GM21390 (cell line): ENCODE measurements around the gene GEN1.
A peak's percentile ranks its signal among the peaks of the same experiment; 100 is the strongest.

ENCODE experiments used
- ATAC-seq: cut with Tn5 transposase; IDR thresholded peaks from one replicate; pipeline ENCODE4 v1.9.1; 2021; ENCODE audit not compliant: unreplicated experiment

GEN1 gene

GRCh38 chr2:17793296-17793695 is 39.4 kb downstream of the GEN1 start:
- no peak for ATAC-seq

GRCh38 chr2:17793803-17794354 is 39.9 kb downstream of the GEN1 start:
- no peak for ATAC-seq

GRCh38 chr2:17795309-17795708 is 41.4 kb downstream of the GEN1 start:
- ATAC-seq: no peak

- no peak for ATAC-seq
Observed at GRCh38 chr2:17798338-17798737, 44.4 kb downstream of the GEN1 start.

- no peak for ATAC-seq
Observed at GRCh38 chr2:17799301-17800120, 45.6 kb downstream of the GEN1 start.

GRCh38 chr2:17800219-17800618 is 46.3 kb downstream of the GEN1 start:
- ATAC-seq: no peak

GRCh38 chr2:17800693-17801458 is 46.9 kb downstream of the GEN1 start:
- no peak for ATAC-seq

GRCh38 chr2:17803497-17803896 is 49.6 kb downstream of the GEN1 start:
- no peak for ATAC-seq

- peak; percentile 67 for ATAC-seq
Observed at GRCh38 chr2:17804358-17804757, 50.4 kb downstream of the GEN1 start.

GRCh38 chr2:17805166-17805565 is 51.2 kb downstream of the GEN1 start:
- peak; percentile 32 for ATAC-seq

- no peak for ATAC-seq
Observed at GRCh38 chr2:17805717-17806363, 51.9 kb downstream of the GEN1 start.

GRCh38 chr2:17813010-17813741 is 59.2 kb downstream of the GEN1 start:
- ATAC-seq: peak; percentile 41

- peak; percentile 90 for ATAC-seq
Observed at GRCh38 chr2:17813742-17814473, 60.0 kb downstream of the GEN1 start.

GRCh38 chr2:17814601-17815000 is 60.7 kb downstream of the GEN1 start:
- ATAC-seq: no peak

GRCh38 chr2:17815468-17816184 is 61.7 kb downstream of the GEN1 start:
- peak; percentile 25 for ATAC-seq

- no peak for ATAC-seq
Observed at GRCh38 chr2:17816396-17817245, 62.7 kb downstream of the GEN1 start, which contains the start of gene MSGN1. MSGN1 (plus strand) TSS chr2:17816460; CDS start chr2:17816519, 59 bp downstream.

GRCh38 chr2:17818235-17818815 is 64.4 kb downstream of the GEN1 start:
- ATAC-seq: no peak

GRCh38 chr2:17821080-17821479 is 67.1 kb downstream of the GEN1 start:
- ATAC-seq: no peak
